Thoracic aorta (tissue), 2 donors: Measurements from ENCODE around the gene NAP1L1. TPM values are rescaled to one million over a fixed set of nuclear protein-coding genes. Genes with fewer than 3 reads are reported as not detected.

Experiments used
- ATAC-seq: fragments of 150-250 bp; one replicate; pipeline ENCODE4 v1.8.0; 2017; ENCODE audit warnings: low read depth; ENCODE audit not compliant: insufficient number of reproducible peaks, low FRiP score
- DNase-seq: peaks from one replicate; pipeline ENCODE4 v3.0.0-alpha.2; 2020; ENCODE audit warnings: low spot score
- H3K27ac ChIP-seq, 2 donors: fragments of 200-600 bp; sonication (generic); 1 replicate in 1 of 2; 2 replicates in 1 of 2; pipeline ENCODE4 v1.5.1; 2016; ENCODE audit warnings: mild to moderate bottlenecking in 2 of 2, moderate library complexity in 2 of 2
- H3K27me3 ChIP-seq: fragments of 200-600 bp; sonication (generic); replicated peaks from 2 replicates; pipeline ENCODE4 v1.6.0; 2016; ENCODE audit warnings: mild to moderate bottlenecking; ENCODE audit not compliant: insufficient read depth
- H3K36me3 ChIP-seq: fragments of 200-600 bp; sonication (generic); one replicate; pipeline ENCODE4 v1.5.1; 2016
- H3K4me1 ChIP-seq, 2 donors: fragments of 200-600 bp; sonication (generic); 1 replicate in 1 of 2; 2 replicates in 1 of 2; pipeline versions ENCODE4 v1.5.1 to v1.6.0; 2016; ENCODE audit warnings: low read depth in 2 of 2, mild to moderate bottlenecking in 1 of 2; ENCODE audit not compliant: control insufficient read depth in 1 of 2
- H3K4me3 ChIP-seq: fragments of 200-600 bp; sonication (generic); 2 replicates; pipeline ENCODE4 v1.5.1; 2016; ENCODE audit warnings: mild to moderate bottlenecking
- H3K9me3 ChIP-seq: fragments of 200-600 bp; sonication (generic); 2 replicates; pipeline ENCODE4 v1.5.1; 2016
- total RNA-seq, 2 donors: library from RNA; depleted of rRNA; stranded (reverse); fragments of >200 nt; gene quantifications; one replicate each; pipeline versions ENCODE4 v1.1.0 to v1.2.3, GENCODE V29; 2016
- TF ChIP-seq, protein P1 (sequence below): fragments of 200-600 bp; sonication (generic); IDR thresholded peaks from one replicate; pipeline ENCODE4 v1.5.1; 2019; ENCODE audit warnings: antibody characterized with exemption

Gene NAP1L1
- total RNA-seq, 2 donors from 2014 or later = 178 to 316 TPM

DNA sequence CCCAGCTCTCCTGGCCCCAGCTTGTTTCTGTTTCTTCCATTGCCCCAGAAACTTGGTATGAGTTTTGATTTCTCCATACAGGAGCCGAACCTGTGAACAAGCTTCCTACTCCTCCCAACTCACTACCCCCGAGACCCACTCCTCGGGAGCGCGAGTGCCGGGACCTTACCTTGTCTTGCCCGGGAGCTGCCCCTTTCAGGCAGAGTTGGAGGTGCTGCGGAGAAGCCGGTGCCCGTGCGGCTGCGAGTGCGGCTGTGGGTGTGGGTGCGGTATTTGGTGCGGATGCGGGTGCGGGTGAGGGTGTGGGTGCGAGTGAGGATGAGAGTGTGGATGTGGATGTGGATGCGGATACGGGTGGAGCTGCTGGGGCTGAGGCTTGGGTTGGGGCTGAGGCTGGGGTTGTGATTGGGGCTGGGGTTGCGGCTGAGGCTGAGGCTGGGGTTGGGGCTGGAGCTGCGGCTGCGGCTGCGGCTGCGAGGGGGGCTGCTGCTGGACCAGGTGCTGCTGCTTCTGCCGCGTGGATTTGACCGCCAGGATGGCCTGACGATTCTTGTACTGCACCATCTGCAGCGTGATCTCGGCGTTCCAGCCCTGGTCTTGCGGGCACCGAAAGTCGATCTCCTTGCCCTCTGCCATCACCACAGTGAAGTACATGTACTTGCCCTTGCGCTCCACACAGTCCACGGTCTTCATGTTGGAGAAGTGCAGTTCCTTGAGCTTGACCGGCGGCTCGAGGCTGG lies 54.0 kb downstream of the NAP1L1 start:
- no peak for DNase-seq
- ATAC-seq = peak; percentile 18
- H3K27me3 ChIP-seq = no peaks in the 10 kb centered on the region

DNA sequence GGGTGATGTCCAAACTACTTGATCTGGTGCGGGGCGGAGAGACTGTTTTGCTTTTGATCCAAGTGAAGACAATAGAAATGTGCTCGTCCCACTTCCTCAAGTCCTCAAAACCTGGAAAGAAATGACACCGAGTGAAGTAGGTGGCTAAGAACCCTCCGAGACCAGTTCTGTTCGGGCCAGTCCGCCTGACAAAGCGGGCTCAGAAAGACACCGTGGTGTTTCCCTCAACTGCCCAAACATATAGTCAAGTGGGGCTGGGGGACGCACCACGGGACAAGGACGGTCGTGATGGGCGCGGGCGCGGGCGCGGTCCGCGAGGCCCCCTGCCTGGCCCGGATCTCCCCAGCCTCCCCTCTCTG lies 54.5 kb downstream of the NAP1L1 start:
- no peak for ATAC-seq

More for the DNA sequence above, 54.0 kb downstream of the NAP1L1 start:
- no peaks in the 10 kb centered on the region for H3K9me3 ChIP-seq
- peak overlapping the region; percentile 95 to 98 for H3K27ac ChIP-seq
- no peaks in the 10 kb centered on the region for H3K36me3 ChIP-seq
- peak overlapping the region; percentile 95 for H3K4me3 ChIP-seq
- H3K4me1 ChIP-seq = peaks cover 13 to 31% of the 10 kb centered on the region in 2 donors
- TF ChIP-seq, protein P1, sequence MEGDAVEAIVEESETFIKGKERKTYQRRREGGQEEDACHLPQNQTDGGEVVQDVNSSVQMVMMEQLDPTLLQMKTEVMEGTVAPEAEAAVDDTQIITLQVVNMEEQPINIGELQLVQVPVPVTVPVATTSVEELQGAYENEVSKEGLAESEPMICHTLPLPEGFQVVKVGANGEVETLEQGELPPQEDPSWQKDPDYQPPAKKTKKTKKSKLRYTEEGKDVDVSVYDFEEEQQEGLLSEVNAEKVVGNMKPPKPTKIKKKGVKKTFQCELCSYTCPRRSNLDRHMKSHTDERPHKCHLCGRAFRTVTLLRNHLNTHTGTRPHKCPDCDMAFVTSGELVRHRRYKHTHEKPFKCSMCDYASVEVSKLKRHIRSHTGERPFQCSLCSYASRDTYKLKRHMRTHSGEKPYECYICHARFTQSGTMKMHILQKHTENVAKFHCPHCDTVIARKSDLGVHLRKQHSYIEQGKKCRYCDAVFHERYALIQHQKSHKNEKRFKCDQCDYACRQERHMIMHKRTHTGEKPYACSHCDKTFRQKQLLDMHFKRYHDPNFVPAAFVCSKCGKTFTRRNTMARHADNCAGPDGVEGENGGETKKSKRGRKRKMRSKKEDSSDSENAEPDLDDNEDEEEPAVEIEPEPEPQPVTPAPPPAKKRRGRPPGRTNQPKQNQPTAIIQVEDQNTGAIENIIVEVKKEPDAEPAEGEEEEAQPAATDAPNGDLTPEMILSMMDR = no peak

DNA sequence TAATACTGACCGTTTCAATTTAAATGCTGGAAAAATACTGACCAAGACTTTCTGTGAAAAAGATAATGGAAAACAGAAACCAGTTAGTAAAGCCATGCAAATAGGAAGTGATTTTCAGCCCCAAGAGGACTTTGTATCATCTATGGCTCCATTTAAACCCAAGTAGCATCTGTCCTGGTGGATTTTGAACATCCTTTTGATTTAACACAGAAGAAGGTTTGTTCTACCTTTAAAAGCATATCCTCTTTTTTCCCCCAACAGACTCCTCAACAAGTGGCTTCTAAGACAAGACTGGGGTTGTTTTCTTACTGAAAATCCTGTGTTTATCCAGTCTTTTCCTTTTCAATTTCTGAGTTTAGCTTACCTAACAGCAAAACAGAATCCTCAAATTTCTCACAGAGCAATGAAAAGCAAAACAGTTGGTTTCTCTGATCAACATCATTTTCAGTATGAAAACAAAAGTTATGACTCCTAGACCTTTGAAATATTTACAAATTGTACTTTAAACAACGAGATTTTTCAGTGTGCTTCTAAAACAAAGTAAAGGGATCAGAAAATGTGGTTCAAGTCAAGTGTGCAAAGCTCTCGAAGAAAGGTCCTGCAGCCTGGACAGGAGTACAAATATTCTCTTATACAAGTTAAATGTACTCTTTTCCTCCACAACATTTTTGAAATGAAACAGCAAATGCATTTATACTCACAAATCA lies 55.8 kb downstream of the NAP1L1 start:
- H3K27ac ChIP-seq = peak overlapping the region in 1 of 2 donors; percentile 37
- H3K4me1 ChIP-seq = peaks cover 13 to 36% of the 10 kb centered on the region in 2 donors
- no peaks in the 10 kb centered on the region for H3K27me3 ChIP-seq
- no peaks in the 10 kb centered on the region for H3K9me3 ChIP-seq
- DNase-seq (no peak), ATAC-seq (no peak)
- peak overlapping the region; percentile 95 for H3K4me3 ChIP-seq
- TF ChIP-seq, protein P1 = no peak
- no peaks in the 10 kb centered on the region for H3K36me3 ChIP-seq

More for the DNA sequence above, 54.5 kb downstream of the NAP1L1 start:
- no peak for DNase-seq
- peaks cover 13 to 34% of the 10 kb centered on the region in 2 donors for H3K4me1 ChIP-seq
- TF ChIP-seq, protein P1 = no peak
- no peaks in the 10 kb centered on the region for H3K9me3 ChIP-seq
- H3K4me3 ChIP-seq = peak overlapping the region; percentile 95
- no peaks in the 10 kb centered on the region for H3K36me3 ChIP-seq
- peak overlapping the region; percentile 51 to 98 for H3K27ac ChIP-seq
- H3K27me3 ChIP-seq = no peaks in the 10 kb centered on the region

DNA sequence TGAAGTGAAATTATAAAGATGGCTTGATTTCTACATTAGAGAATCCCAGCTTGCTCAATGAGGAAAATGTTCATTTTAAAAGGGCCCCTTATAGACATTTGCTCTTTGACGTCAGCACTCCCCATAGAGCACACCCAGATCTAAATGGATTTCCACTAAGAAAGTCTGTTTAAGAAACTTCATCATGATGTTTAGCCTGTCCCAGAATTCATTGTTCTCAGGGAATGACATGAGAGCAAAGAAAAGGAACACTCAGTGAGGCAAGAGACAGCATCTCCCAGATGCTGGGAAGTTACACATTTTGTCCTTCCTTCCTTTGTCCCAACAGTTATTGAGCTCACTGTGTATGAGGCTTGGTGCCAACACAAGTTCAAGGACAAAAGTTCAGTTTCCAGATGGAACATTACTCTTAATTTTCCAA lies 57.8 kb downstream of the NAP1L1 start:
- no peaks in the 10 kb centered on the region for H3K27me3 ChIP-seq
- H3K4me3 ChIP-seq = no peak overlapping the region
- no peak for DNase-seq
- TF ChIP-seq, protein P1 = no peak
- H3K27ac ChIP-seq = peak overlapping the region in 1 of 2 donors; percentile 16
- ATAC-seq = no peak
- no peaks in the 10 kb centered on the region for H3K36me3 ChIP-seq
- peaks cover 10 to 22% of the 10 kb centered on the region in 2 donors for H3K4me1 ChIP-seq
- no peaks in the 10 kb centered on the region for H3K9me3 ChIP-seq
